H9 (cell line): ENCODE results near the gene VGLL2. TPM values are rescaled to one million over a fixed set of nuclear protein-coding genes. Genes with fewer than 3 reads are reported as not detected.
A peak's percentile ranks its signal among the peaks of the same experiment; 100 is the strongest.
"Not testable (repeated sequence)": the region's sequence is repeated elsewhere in the genome, so short reads cannot be mapped to it uniquely, and the experiment has no call there.

Experiments used
- DNase-seq: peaks from one replicate; pipeline ENCODE4 v3.0.0-alpha.2; 2017
- H2AFZ ChIP-seq: one replicate; pipeline ENCODE4 v1.6.1; 2013; ENCODE audit warnings: mild to moderate bottlenecking, low read length, control low read depth, moderate library complexity
- H2AK5ac ChIP-seq: 2 replicates; pipeline ENCODE4 v1.6.1; 2013; ENCODE audit warnings: low read length, control low read depth, mixed read lengths; ENCODE audit not compliant: insufficient read length
- H2BK120ac ChIP-seq: one replicate; pipeline ENCODE4 v1.6.1; 2013; ENCODE audit warnings: low read depth, mild to moderate bottlenecking, low read length, control low read depth, inconsistent platforms; ENCODE audit not compliant: poor library complexity, severe bottlenecking
- H2BK12ac ChIP-seq: 2 replicates; pipeline ENCODE4 v1.6.1; 2013; ENCODE audit warnings: low read length, control low read depth, mixed read lengths, low read depth; ENCODE audit not compliant: insufficient read length
- H2BK15ac ChIP-seq: 2 replicates; pipeline ENCODE4 v1.6.1; 2013; ENCODE audit warnings: low read depth, low read length, control low read depth
- H2BK20ac ChIP-seq: one replicate; pipeline ENCODE4 v1.6.1; 2013; ENCODE audit warnings: low read depth, mild to moderate bottlenecking, low read length, control low read depth, inconsistent platforms; ENCODE audit not compliant: poor library complexity, severe bottlenecking
- H2BK5ac ChIP-seq: 2 replicates; pipeline ENCODE4 v1.6.1; 2013; ENCODE audit warnings: low read length, control low read depth, mixed read lengths; ENCODE audit not compliant: insufficient read length
- H3K14ac ChIP-seq: 2 replicates; pipeline ENCODE4 v1.6.1; 2013; ENCODE audit warnings: low read length, control low read depth; ENCODE audit not compliant: insufficient read depth
- H3K18ac ChIP-seq: 2 replicates; pipeline ENCODE4 v1.6.1; 2013; ENCODE audit warnings: low read depth, mild to moderate bottlenecking, mixed read lengths, low read length, control low read depth; ENCODE audit not compliant: insufficient read length
- H3K23ac ChIP-seq: 2 replicates; pipeline ENCODE4 v1.6.1; 2013; ENCODE audit warnings: low read length, control low read depth, mixed read lengths, low read depth; ENCODE audit not compliant: insufficient read length
- H3K23me2 ChIP-seq: 2 replicates; pipeline ENCODE4 v1.6.1; 2013; ENCODE audit warnings: low read depth, mild to moderate bottlenecking, mixed read lengths, low read length, control low read depth; ENCODE audit not compliant: insufficient read length, poor library complexity, severe bottlenecking
- H3K27ac ChIP-seq: 2 replicates; pipeline ENCODE4 v1.5.1; 2013; ENCODE audit warnings: low read length, control low read depth, mixed read lengths, low read depth; ENCODE audit not compliant: insufficient read length
- H3K27me3 ChIP-seq: 2 replicates; pipeline ENCODE4 v1.6.1; 2013; ENCODE audit warnings: low read length, control low read depth, inconsistent platforms; ENCODE audit not compliant: insufficient read depth
- H3K4ac ChIP-seq: 2 replicates; pipeline ENCODE4 v1.6.1; 2013; ENCODE audit warnings: low read depth, mild to moderate bottlenecking, control low read depth, inconsistent platforms, low read length, moderate library complexity
- H3K4me1 ChIP-seq: 2 replicates; pipeline ENCODE4 v1.6.1; 2013; ENCODE audit warnings: low read length, control low read depth, inconsistent platforms; ENCODE audit not compliant: insufficient read depth
- H3K4me2 ChIP-seq: 2 replicates; pipeline ENCODE4 v1.6.1; 2013; ENCODE audit warnings: low read length, control low read depth, mixed read lengths; ENCODE audit not compliant: insufficient read length, insufficient read depth
- H3K56ac ChIP-seq: 2 replicates; pipeline ENCODE4 v1.6.1; 2013; ENCODE audit warnings: low read depth, mild to moderate bottlenecking, mixed read lengths, low read length, control low read depth; ENCODE audit not compliant: insufficient read length
- H3K79me1 ChIP-seq: 2 replicates; pipeline ENCODE4 v1.6.1; 2013; ENCODE audit warnings: low read depth, mild to moderate bottlenecking, moderate library complexity, low read length, control low read depth, inconsistent platforms; ENCODE audit not compliant: insufficient read depth, poor library complexity, severe bottlenecking
- H3K79me2 ChIP-seq: 2 replicates; pipeline ENCODE4 v1.6.1; 2013; ENCODE audit warnings: low read length, control low read depth, inconsistent platforms; ENCODE audit not compliant: insufficient read depth
- H3K9ac ChIP-seq: 2 replicates; pipeline ENCODE4 v1.6.1; 2013; ENCODE audit warnings: low read length, control low read depth, mixed read lengths; ENCODE audit not compliant: insufficient read length; ENCODE audit errors: extremely low read depth
- H3K9me3 ChIP-seq: one replicate; pipeline ENCODE4 v1.6.1; 2013; ENCODE audit warnings: low read depth, low read length, inconsistent platforms; ENCODE audit not compliant: control insufficient read depth
- H3T11ph ChIP-seq: one replicate; pipeline ENCODE4 v1.6.1; 2013; ENCODE audit warnings: mild to moderate bottlenecking, low read length, control low read depth, inconsistent platforms
- H4K20me1 ChIP-seq: one replicate; pipeline ENCODE4 v1.6.1; 2013; ENCODE audit not compliant: control insufficient read depth, insufficient read length, insufficient read depth
- H4K5ac ChIP-seq: 2 replicates; pipeline ENCODE4 v1.6.1; 2013; ENCODE audit warnings: low read depth, mild to moderate bottlenecking, mixed read lengths, low read length, control low read depth; ENCODE audit not compliant: insufficient read length
- H4K8ac ChIP-seq: replicated peaks from 2 replicates; pipeline ENCODE4 v1.6.1; 2013; ENCODE audit warnings: low read length, control low read depth, mixed read lengths, low read depth; ENCODE audit not compliant: insufficient read length
- H4K91ac ChIP-seq: 2 replicates; pipeline ENCODE4 v1.6.1; 2013; ENCODE audit warnings: low read depth, mild to moderate bottlenecking, moderate library complexity, mixed read lengths, low read length, control low read depth; ENCODE audit not compliant: insufficient read length
- H3K27ac Mint-ChIP-seq, 3 experiments: 2 replicates in 2 of 3; 3 replicates in 1 of 3; pipeline ENCODE4 v1.8.0; 2020 to 2021; ENCODE audit warnings: mixed read lengths in 3 of 3, mild to moderate bottlenecking in 1 of 3, moderate library complexity in 1 of 3
- H3K27me3 Mint-ChIP-seq: 2 replicates; pipeline ENCODE4 v1.8.0; 2021; ENCODE audit warnings: low read depth, mild to moderate bottlenecking, moderate library complexity, mixed read lengths
- H3K36me3 Mint-ChIP-seq, 3 experiments: 2 replicates in 2 of 3; 3 replicates in 1 of 3; pipeline ENCODE4 v1.8.0; 2020 to 2021; ENCODE audit warnings: low read depth in 3 of 3, mixed read lengths in 3 of 3; ENCODE audit not compliant: insufficient read depth in 1 of 3
- H3K4me1 Mint-ChIP-seq, 2 experiments: 2 replicates each; pipeline ENCODE4 v1.8.0; 2020; ENCODE audit warnings: mixed read lengths in 2 of 2
- H3K4me3 Mint-ChIP-seq, 2 experiments: 2 replicates in 1 of 2; 3 replicates in 1 of 2; pipeline ENCODE4 v1.8.0; 2020 to 2021; ENCODE audit warnings: mild to moderate bottlenecking in 2 of 2, mixed read lengths in 2 of 2, moderate library complexity in 1 of 2
- H3K9me3 Mint-ChIP-seq, 2 experiments: 2 replicates in 1 of 2; 3 replicates in 1 of 2; pipeline ENCODE4 v1.8.0; 2020; ENCODE audit warnings: mild to moderate bottlenecking in 2 of 2, mixed read lengths in 2 of 2, moderate library complexity in 1 of 2
- WGBS: extraction: QIAGEN DNeasy Blood & Tissue Kit; methylation state at CpG from one replicate; pipeline ENCODE4 v1.1.7; 2013; ENCODE audit warnings: missing lambda C conversion rate, low lambda C conversion rate, mixed read lengths; ENCODE audit not compliant: insufficient read length; ENCODE audit errors: extremely low coverage; 5-methylcytosine and 5-hydroxymethylcytosine counted together
- total RNA-seq: library from RNA; stranded (reverse); gene quantifications from 2 replicates; pipeline ENCODE4 v1.2.1, GENCODE V29; 2021
- TF ChIP-seq, protein P1 (sequence below): fragments of 200-600 bp; sonication (generic); conservative IDR thresholded peaks from 3 replicates; pipeline ENCODE4 v1.8.0; 2021; ENCODE audit warnings: antibody characterized with exemption, mild to moderate bottlenecking

The VGLL2 gene
- total RNA-seq, 1 experiment from 2014 or later, result not detected

DNA sequence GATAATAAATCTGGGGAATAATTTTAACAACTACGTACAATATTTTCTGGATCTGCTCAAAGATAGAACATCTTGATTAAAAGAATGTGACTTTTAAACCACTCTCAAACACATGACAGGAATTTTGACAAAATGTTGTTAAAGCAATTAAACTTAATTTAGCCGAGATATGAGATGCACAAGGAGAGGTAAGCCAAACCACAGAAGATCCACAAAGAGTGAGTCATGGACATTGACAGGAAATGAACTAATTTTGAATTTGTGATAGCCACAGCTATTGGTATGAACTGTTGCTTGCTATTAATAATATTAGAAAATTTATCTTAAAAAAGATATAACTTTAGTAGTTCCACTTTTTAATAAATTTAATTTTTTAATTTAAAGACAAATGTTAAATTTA, 27.8 kb upstream of the VGLL2 start:
- Histone ChIP-seq H2BK5ac (no peak overlapping the region), H3K4me1 (no peaks in the 10 kb centered on the region), H3K27ac (no peak overlapping the region), H3K14ac (no peak overlapping the region), H3K79me1 (no peaks in the 10 kb centered on the region), H2BK15ac (no peak overlapping the region), H4K8ac (no peak overlapping the region), H3K4ac (no peak overlapping the region), H2AK5ac (no peak overlapping the region), H3K9me3 (no peaks in the 10 kb centered on the region), H3K9ac (no peak overlapping the region), H4K20me1 (no peaks in the 10 kb centered on the region), H2AFZ (no peak overlapping the region), H3K23me2 (no peaks in the 10 kb centered on the region), H4K5ac (no peak overlapping the region), H4K91ac (no peak overlapping the region), H3K18ac (no peak overlapping the region), H3T11ph (no peak overlapping the region), H2BK120ac (no peak overlapping the region), H2BK12ac (no peak overlapping the region), H2BK20ac (no peak overlapping the region), H3K56ac (no peak overlapping the region), H3K79me2 (no peaks in the 10 kb centered on the region), H3K27me3 (no peaks in the 10 kb centered on the region), H3K23ac (no peak overlapping the region), H3K4me2 (no peak overlapping the region)
- no peak for DNase-seq
- Mint-ChIP-seq H3K27me3 (no peaks in the 10 kb centered on the region), H3K36me3 (no peaks in the 10 kb centered on the region), H3K4me3 (no peak overlapping the region), H3K27ac (no peak overlapping the region), H3K4me1 (no peaks in the 10 kb centered on the region), H3K9me3 (no peaks in the 10 kb centered on the region)
- TF ChIP-seq, protein P1, sequence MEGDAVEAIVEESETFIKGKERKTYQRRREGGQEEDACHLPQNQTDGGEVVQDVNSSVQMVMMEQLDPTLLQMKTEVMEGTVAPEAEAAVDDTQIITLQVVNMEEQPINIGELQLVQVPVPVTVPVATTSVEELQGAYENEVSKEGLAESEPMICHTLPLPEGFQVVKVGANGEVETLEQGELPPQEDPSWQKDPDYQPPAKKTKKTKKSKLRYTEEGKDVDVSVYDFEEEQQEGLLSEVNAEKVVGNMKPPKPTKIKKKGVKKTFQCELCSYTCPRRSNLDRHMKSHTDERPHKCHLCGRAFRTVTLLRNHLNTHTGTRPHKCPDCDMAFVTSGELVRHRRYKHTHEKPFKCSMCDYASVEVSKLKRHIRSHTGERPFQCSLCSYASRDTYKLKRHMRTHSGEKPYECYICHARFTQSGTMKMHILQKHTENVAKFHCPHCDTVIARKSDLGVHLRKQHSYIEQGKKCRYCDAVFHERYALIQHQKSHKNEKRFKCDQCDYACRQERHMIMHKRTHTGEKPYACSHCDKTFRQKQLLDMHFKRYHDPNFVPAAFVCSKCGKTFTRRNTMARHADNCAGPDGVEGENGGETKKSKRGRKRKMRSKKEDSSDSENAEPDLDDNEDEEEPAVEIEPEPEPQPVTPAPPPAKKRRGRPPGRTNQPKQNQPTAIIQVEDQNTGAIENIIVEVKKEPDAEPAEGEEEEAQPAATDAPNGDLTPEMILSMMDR, result no peak
- no CpG with 5 or more reads among the region's 2 CpGs for WGBS

- not testable (repeated sequence) for H2BK20ac ChIP-seq, H3K27me3 ChIP-seq, H3K79me2 ChIP-seq, H3K4me2 ChIP-seq, DNase-seq, H2BK5ac ChIP-seq, H3K27ac ChIP-seq, H2AFZ ChIP-seq, H3K4ac ChIP-seq, H3K56ac ChIP-seq, H3K4me1 Mint-ChIP-seq, H2BK120ac ChIP-seq, H3K4me1 ChIP-seq, H4K20me1 ChIP-seq, H4K5ac ChIP-seq, H4K91ac ChIP-seq, H3K9me3 Mint-ChIP-seq, H3K36me3 Mint-ChIP-seq, H3K79me1 ChIP-seq, H3K14ac ChIP-seq, H3K9me3 ChIP-seq, H3K18ac ChIP-seq, H4K8ac ChIP-seq, H2BK12ac ChIP-seq, H3T11ph ChIP-seq, H2AK5ac ChIP-seq, H2BK15ac ChIP-seq, H3K9ac ChIP-seq, H3K27me3 Mint-ChIP-seq, H3K23me2 ChIP-seq, H3K23ac ChIP-seq
- no CpG with 5 or more reads among the region's 13 CpGs for WGBS
- H3K4me3 Mint-ChIP-seq, result peak overlapping the region; percentile 79 to 81
- peak overlapping the region in 2 of 3 experiments; percentile 59 to 93; a peak in 3 of 7 replicates for H3K27ac Mint-ChIP-seq
Observed at GRCh38 chr6:117244571-117244970, 20.8 kb upstream of the VGLL2 start.
